Panc1 (cell line): ENCODE measurements around the gene BLOC1S2.
"Not testable (repeated sequence)": the region's sequence is repeated elsewhere in the genome, so short reads cannot be mapped to it uniquely, and the experiment has no call there.

Source experiments
- POLR2AphosphoS5 ChIP-seq: IDR thresholded peaks from 2 replicates; pipeline ENCODE4 v1.6.1; 2012; ENCODE audit warnings: mild to moderate bottlenecking, low read depth, low read length, moderate library complexity
- SIN3A ChIP-seq: IDR thresholded peaks from 2 replicates; pipeline ENCODE4 v1.6.1; 2012; ENCODE audit warnings: low read depth, mild to moderate bottlenecking, low read length, moderate library complexity, borderline replicate concordance; ENCODE audit not compliant: insufficient read depth
- TF ChIP-seq, protein P1 (sequence below): fragments of 450-650 bp; IDR thresholded peaks from 2 replicates; pipeline ENCODE4 v1.5.1; 2017; ENCODE audit warnings: mild to moderate bottlenecking
- TF ChIP-seq, protein P2 (sequence below), 2 experiments: IDR thresholded peaks; 2 replicates each; pipeline ENCODE4 v1.6.1; 2011 to 2012; ENCODE audit warnings: low read depth in 2 of 2, control low read depth in 1 of 2, low read length in 1 of 2, mild to moderate bottlenecking in 1 of 2, moderate library complexity in 1 of 2; ENCODE audit not compliant: insufficient read depth in 1 of 2

- TF ChIP-seq, protein P1, sequence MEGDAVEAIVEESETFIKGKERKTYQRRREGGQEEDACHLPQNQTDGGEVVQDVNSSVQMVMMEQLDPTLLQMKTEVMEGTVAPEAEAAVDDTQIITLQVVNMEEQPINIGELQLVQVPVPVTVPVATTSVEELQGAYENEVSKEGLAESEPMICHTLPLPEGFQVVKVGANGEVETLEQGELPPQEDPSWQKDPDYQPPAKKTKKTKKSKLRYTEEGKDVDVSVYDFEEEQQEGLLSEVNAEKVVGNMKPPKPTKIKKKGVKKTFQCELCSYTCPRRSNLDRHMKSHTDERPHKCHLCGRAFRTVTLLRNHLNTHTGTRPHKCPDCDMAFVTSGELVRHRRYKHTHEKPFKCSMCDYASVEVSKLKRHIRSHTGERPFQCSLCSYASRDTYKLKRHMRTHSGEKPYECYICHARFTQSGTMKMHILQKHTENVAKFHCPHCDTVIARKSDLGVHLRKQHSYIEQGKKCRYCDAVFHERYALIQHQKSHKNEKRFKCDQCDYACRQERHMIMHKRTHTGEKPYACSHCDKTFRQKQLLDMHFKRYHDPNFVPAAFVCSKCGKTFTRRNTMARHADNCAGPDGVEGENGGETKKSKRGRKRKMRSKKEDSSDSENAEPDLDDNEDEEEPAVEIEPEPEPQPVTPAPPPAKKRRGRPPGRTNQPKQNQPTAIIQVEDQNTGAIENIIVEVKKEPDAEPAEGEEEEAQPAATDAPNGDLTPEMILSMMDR, result not testable (repeated sequence)
- TF ChIP-seq POLR2AphosphoS5, SIN3A: not testable (repeated sequence)
- TF ChIP-seq, protein P2, sequence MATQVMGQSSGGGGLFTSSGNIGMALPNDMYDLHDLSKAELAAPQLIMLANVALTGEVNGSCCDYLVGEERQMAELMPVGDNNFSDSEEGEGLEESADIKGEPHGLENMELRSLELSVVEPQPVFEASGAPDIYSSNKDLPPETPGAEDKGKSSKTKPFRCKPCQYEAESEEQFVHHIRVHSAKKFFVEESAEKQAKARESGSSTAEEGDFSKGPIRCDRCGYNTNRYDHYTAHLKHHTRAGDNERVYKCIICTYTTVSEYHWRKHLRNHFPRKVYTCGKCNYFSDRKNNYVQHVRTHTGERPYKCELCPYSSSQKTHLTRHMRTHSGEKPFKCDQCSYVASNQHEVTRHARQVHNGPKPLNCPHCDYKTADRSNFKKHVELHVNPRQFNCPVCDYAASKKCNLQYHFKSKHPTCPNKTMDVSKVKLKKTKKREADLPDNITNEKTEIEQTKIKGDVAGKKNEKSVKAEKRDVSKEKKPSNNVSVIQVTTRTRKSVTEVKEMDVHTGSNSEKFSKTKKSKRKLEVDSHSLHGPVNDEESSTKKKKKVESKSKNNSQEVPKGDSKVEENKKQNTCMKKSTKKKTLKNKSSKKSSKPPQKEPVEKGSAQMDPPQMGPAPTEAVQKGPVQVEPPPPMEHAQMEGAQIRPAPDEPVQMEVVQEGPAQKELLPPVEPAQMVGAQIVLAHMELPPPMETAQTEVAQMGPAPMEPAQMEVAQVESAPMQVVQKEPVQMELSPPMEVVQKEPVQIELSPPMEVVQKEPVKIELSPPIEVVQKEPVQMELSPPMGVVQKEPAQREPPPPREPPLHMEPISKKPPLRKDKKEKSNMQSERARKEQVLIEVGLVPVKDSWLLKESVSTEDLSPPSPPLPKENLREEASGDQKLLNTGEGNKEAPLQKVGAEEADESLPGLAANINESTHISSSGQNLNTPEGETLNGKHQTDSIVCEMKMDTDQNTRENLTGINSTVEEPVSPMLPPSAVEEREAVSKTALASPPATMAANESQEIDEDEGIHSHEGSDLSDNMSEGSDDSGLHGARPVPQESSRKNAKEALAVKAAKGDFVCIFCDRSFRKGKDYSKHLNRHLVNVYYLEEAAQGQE (IDR thresholded peaks at IDR 0.05; ENCODE audit: insufficient read depth in 1 of 2, low read depth in 2 of 2, low read length in 1 of 2), result not testable (repeated sequence)
Observed at GRCh38 chr10:100292300-100292699, 5.8 kb upstream of the BLOC1S2 start.
